ENCODE results near the gene SIRT5. TPM values are rescaled to one million over a fixed set of nuclear protein-coding genes. Genes with fewer than 3 reads are reported as not detected.

The SIRT5 gene
- total RNA-seq, 4 donors from 2014 or later = 10.5 to 20.4 (median 12.4) TPM

Other genes starting within 250 kb of the SIRT5 start
- 10 to 100 TPM in 2 of 4 donors, 1 to 10 TPM in 2; 6.9 to 10.7 (median 9.6) TPM for gene TBC1D7, start 246.1 kb upstream of the SIRT5 start, total RNA-seq
- gene GFOD1, start 87.0 kb upstream of the SIRT5 start, total RNA-seq = 10 to 100 TPM in 1 of 4 donors, 1 to 10 TPM in 3; 4.2 to 18.4 (median 8.5) TPM
- gene NOL7, start 40.7 kb downstream of the SIRT5 start, total RNA-seq = 100 to 1,000 TPM in 2 of 4 donors, 10 to 100 TPM in 2; 62.9 to 133 (median 101) TPM
- gene RANBP9, start 137.2 kb downstream of the SIRT5 start, total RNA-seq = 10 to 100 TPM; 26.8 to 42.6 (median 32.4) TPM
- 10 to 100 TPM; 22.2 to 30.7 (median 25.5) TPM for gene MCUR1, start 240.0 kb downstream of the SIRT5 start, total RNA-seq

All from thyroid gland (tissue), 4 donors.